Activated T-helper 9 cell treated with anti-CD3 and anti-CD28 coated beads, Interleukin-2, amount 50 U/mL, for 16 hours (primary cell): ENCODE measurements around the gene MPZL3.
"Not testable (repeated sequence)": the region's sequence is repeated elsewhere in the genome, so short reads cannot be mapped to it uniquely, and the experiment has no call there.

Source experiments
- DNase-seq: peaks from one replicate; pipeline ENCODE4 v3.0.0-alpha.2; 2020; ENCODE audit warnings: low read depth

MPZL3 gene

GRCh38 chr11:118212131-118212725, 39.9 kb downstream of the MPZL3 start:
- no peak for DNase-seq

- DNase-seq = no peak
These were observed 41.2 kb downstream of the MPZL3 start for GRCh38 chr11:118211006-118211405.

- DNase-seq = no peak
These were observed 41.8 kb downstream of the MPZL3 start for GRCh38 chr11:118210323-118210722.

GRCh38 chr11:118209033-118209432, 43.1 kb downstream of the MPZL3 start:
- DNase-seq = no peak

- no peak for DNase-seq
These were observed 45.1 kb downstream of the MPZL3 start for GRCh38 chr11:118207079-118207478.

- DNase-seq = no peak
These were observed 45.7 kb downstream of the MPZL3 start for GRCh38 chr11:118206391-118207031.

GRCh38 chr11:118205606-118206378, 46.4 kb downstream of the MPZL3 start:
- no peak for DNase-seq

- no peak for DNase-seq
These were observed 49.4 kb downstream of the MPZL3 start for GRCh38 chr11:118202599-118203422.

- no peak for DNase-seq
These were observed 50.2 kb downstream of the MPZL3 start for GRCh38 chr11:118201966-118202365.

- DNase-seq = no peak
These were observed 51.1 kb downstream of the MPZL3 start for GRCh38 chr11:118200901-118201680.

- no peak for DNase-seq
These were observed 51.7 kb downstream of the MPZL3 start for GRCh38 chr11:118200497-118200896.

- DNase-seq = no peak
These were observed 53.0 kb downstream of the MPZL3 start for GRCh38 chr11:118199135-118199534.

- DNase-seq = peak; percentile 75
These were observed 53.8 kb downstream of the MPZL3 start for GRCh38 chr11:118198370-118198769.

- DNase-seq = no peak
These were observed 57.1 kb downstream of the MPZL3 start for GRCh38 chr11:118194835-118195627.

GRCh38 chr11:118193910-118194566, 58.1 kb downstream of the MPZL3 start:
- DNase-seq = no peak

GRCh38 chr11:118192817-118193216, 59.3 kb downstream of the MPZL3 start:
- DNase-seq = not testable (repeated sequence)

GRCh38 chr11:118190942-118191506, 61.1 kb downstream of the MPZL3 start:
- not testable (repeated sequence) for DNase-seq

GRCh38 chr11:118186346-118187107, 65.6 kb downstream of the MPZL3 start:
- no peak for DNase-seq
